HCT116 (cell line): Measurements from ENCODE around the gene NDUFS6. TPM values are rescaled to one million over a fixed set of nuclear protein-coding genes. Genes with fewer than 3 reads are reported as not detected.

ENCODE experiments used
- ATAC-seq: fragments of 200-7000 bp; cut with Tn5 transposase; 2 replicates; pipeline ENCODE4 v1.9.1; 2020; ENCODE audit warnings: mild to moderate bottlenecking, moderate library complexity
- BruUV-seq: library from RNA; stranded (reverse); fragments of 400-500 nt; replicated peaks from 2 replicates; lab custom pipeline; 2021; lab: Mats Ljungman, UMichigan
- CTCF ChIA-PET: fragments of 300-600 bp; sonication (Branson Sonifier 250); formaldehyde crosslinking; loops from one replicate; lab custom pipeline; 2021; ENCODE audit warnings: antibody characterized with exemption; lab: Charles Lee
- POLR2A ChIA-PET: fragments of 300-600, 350-600 bp; sonication (Branson Sonifier 250); formaldehyde crosslinking; loops from one replicate; lab custom pipeline; 2021; ENCODE audit warnings: antibody characterized with exemption; lab: Charles Lee
- RAD21 ChIA-PET, 2 experiments: fragments of 300-600 bp; sonication (Branson Sonifier 250); formaldehyde crosslinking; loops; one replicate each; lab custom pipeline; 2023; ENCODE audit warnings: low total read pairs in 2 of 2; ENCODE audit not compliant: uncharacterized antibody in 2 of 2, unreplicated experiment in 2 of 2, low non-redundant PET in 1 of 2; lab: Charles Lee
- DNase-seq: peaks from one replicate; pipeline ENCODE4 v3.0.0-alpha.2; 2010; ENCODE audit warnings: low read depth, low spot score
- H2AFZ ChIP-seq: fragments of 200-600 bp; shearing (Covaris generic), sonication (generic); 2 replicates; pipeline ENCODE4 v1.6.1; 2017; ENCODE audit warnings: low read depth, mixed run types, mixed read lengths, antibody characterized with exemption, low read length; ENCODE audit not compliant: poor library complexity, severe bottlenecking
- H3K27ac ChIP-seq: 2 replicates; pipeline ENCODE4 v1.5.1; 2012; ENCODE audit warnings: low read depth, low read length
- H3K27me3 ChIP-seq: fragments of 200-600 bp; sonication (generic); 2 replicates; pipeline ENCODE4 v1.6.1; 2016; ENCODE audit warnings: mixed run types, low read length, mixed read lengths; ENCODE audit not compliant: insufficient read depth
- H3K36me3 ChIP-seq, 2 experiments: fragments of 200-500 bp in 1 of 2; fragments of 200-600 bp in 1 of 2; sonication (Bioruptor generic) in 1 of 2; sonication (generic) in 1 of 2; 2 replicates each; pipeline versions ENCODE4 v1.5.1 to v1.6.1; 2014 to 2016; ENCODE audit warnings: low read length in 2 of 2, inconsistent platforms in 1 of 2, mixed read lengths in 1 of 2, mixed run types in 1 of 2; ENCODE audit not compliant: insufficient read depth in 2 of 2, control insufficient read depth in 1 of 2
- H3K4me1 ChIP-seq, 2 experiments: fragments of 200-600 bp in 1 of 2; sonication (generic) in 1 of 2; 2 replicates each; pipeline versions ENCODE4 v1.5.1 to v1.6.1; 2012 to 2017; ENCODE audit warnings: low read length in 2 of 2, inconsistent platforms in 1 of 2, mild to moderate bottlenecking in 1 of 2, mixed read lengths in 1 of 2, mixed run types in 1 of 2, moderate library complexity in 1 of 2; ENCODE audit not compliant: insufficient read depth in 2 of 2, control insufficient read depth in 1 of 2
- H3K4me2 ChIP-seq: fragments of 200-600 bp; sonication (generic); 2 replicates; pipeline ENCODE4 v1.6.1; 2017; ENCODE audit warnings: mixed run types, low read length, mixed read lengths
- H3K4me3 ChIP-seq, 2 experiments: fragments of 200-600 bp in 1 of 2; sonication (generic) in 1 of 2; replicated peaks in 1 of 2; 2 replicates each; pipeline ENCODE4 v1.5.1; 2011 to 2016; ENCODE audit warnings: low read length in 2 of 2, control low read depth in 1 of 2, low read depth in 1 of 2, mild to moderate bottlenecking in 1 of 2, mixed read lengths in 1 of 2, mixed run types in 1 of 2
- H3K79me2 ChIP-seq: fragments of 200-600 bp; sonication (generic); 2 replicates; pipeline ENCODE4 v1.6.1; 2017; ENCODE audit warnings: mild to moderate bottlenecking, mixed run types, low read length, moderate library complexity, mixed read lengths; ENCODE audit not compliant: insufficient read depth
- H3K9ac ChIP-seq: fragments of 200-600 bp; sonication (generic); 2 replicates; pipeline ENCODE4 v1.6.1; 2016; ENCODE audit warnings: low read length, mixed read lengths
- H3K9me2 ChIP-seq: fragments of 200-600 bp; sonication (generic), shearing (Covaris generic); 2 replicates; pipeline ENCODE4 v1.6.1; 2017; ENCODE audit warnings: mixed run types, mild to moderate bottlenecking, moderate library complexity; ENCODE audit not compliant: insufficient read depth
- H3K9me3 ChIP-seq, 2 experiments: fragments of 200-500 bp in 1 of 2; fragments of 200-600 bp in 1 of 2; sonication (Bioruptor generic) in 1 of 2; sonication (generic) in 1 of 2; 2 replicates each; pipeline ENCODE4 v1.6.1; 2014 to 2017; ENCODE audit warnings: low read length in 2 of 2, mixed read lengths in 2 of 2, inconsistent platforms in 1 of 2, low read depth in 1 of 2, mild to moderate bottlenecking in 1 of 2, mixed run types in 1 of 2, moderate library complexity in 1 of 2; ENCODE audit not compliant: control insufficient read depth in 1 of 2, insufficient read depth in 1 of 2
- H4K20me1 ChIP-seq: fragments of 200-600 bp; sonication (generic), shearing (Covaris generic); 2 replicates; pipeline ENCODE4 v1.6.1; 2017; ENCODE audit warnings: mixed run types, mild to moderate bottlenecking, moderate library complexity; ENCODE audit not compliant: insufficient read depth
- CBX3 ChIP-seq: IDR thresholded peaks from 2 replicates; pipeline ENCODE4 v1.6.1; 2012; ENCODE audit warnings: low read depth
- CTCF ChIP-seq, 3 experiments: fragments of 200-600 bp in 1 of 3; sonication (generic) in 1 of 3; IDR thresholded peaks in 2 of 3; conservative IDR thresholded peaks in 1 of 3; 2 replicates each; pipeline ENCODE4 v1.5.1; 2012 to 2017; ENCODE audit warnings: low read depth in 2 of 3, low read length in 2 of 3, antibody characterized with exemption in 1 of 3, borderline replicate concordance in 1 of 3, control low read depth in 1 of 3, mild to moderate bottlenecking in 1 of 3, mixed read lengths in 1 of 3, mixed run types in 1 of 3, moderate library complexity in 1 of 3; ENCODE audit not compliant: insufficient read depth in 1 of 3
- FOSL1 ChIP-seq: IDR thresholded peaks from 2 replicates; pipeline ENCODE4 v1.6.1; 2012; ENCODE audit warnings: low read depth
- MAX ChIP-seq: IDR thresholded peaks from 2 replicates; pipeline ENCODE4 v1.6.1; 2012
- POLR2A ChIP-seq: IDR thresholded peaks from 2 replicates; pipeline ENCODE4 v1.7.0; 2011; ENCODE audit warnings: borderline replicate concordance; ENCODE audit not compliant: insufficient read depth, insufficient read length; ENCODE audit errors: extremely low read depth
- POLR2AphosphoS5 ChIP-seq: IDR thresholded peaks from 2 replicates; pipeline ENCODE4 v1.6.1; 2011; ENCODE audit warnings: mild to moderate bottlenecking, low read depth, low read length, moderate library complexity
- RAD21 ChIP-seq: IDR thresholded peaks from 2 replicates; pipeline ENCODE4 v1.6.1; 2012; ENCODE audit warnings: low read depth, mild to moderate bottlenecking
- SIN3A ChIP-seq: IDR thresholded peaks from 2 replicates; pipeline ENCODE4 v1.6.1; 2012; ENCODE audit warnings: low read depth
- SP1 ChIP-seq: IDR thresholded peaks from 2 replicates; pipeline ENCODE4 v1.6.1; 2012; ENCODE audit warnings: low read depth
- YY1 ChIP-seq: IDR thresholded peaks from 2 replicates; pipeline ENCODE4 v1.6.1; 2011; ENCODE audit warnings: low read length, low read depth, moderate library complexity, mild to moderate bottlenecking; ENCODE audit not compliant: insufficient replicate concordance; ENCODE audit errors: extremely low read depth
- ZFX ChIP-seq: fragments of 450-650 bp; IDR thresholded peaks from 2 replicates; pipeline ENCODE4 v1.6.1; 2017
- ZNF274 ChIP-seq: fragments of 200-500 bp; sonication (Bioruptor generic); IDR thresholded peaks from 2 replicates; pipeline ENCODE4 v1.6.1; 2014; ENCODE audit warnings: mild to moderate bottlenecking, low read depth, low read length, inconsistent platforms
- intact Hi-C: fragments of 100-400 bp; cut with micrococcal nuclease; formaldehyde crosslinking; loops from 2 replicates; pipeline ENCODE4 v1.10.0; 2022
- total RNA-seq: library from RNA; stranded (reverse); gene quantifications from one replicate; pipeline ENCODE4 v1.2.1, GENCODE V29; 2021; ENCODE audit not compliant: unreplicated experiment
- TF ChIP-seq, protein P1 (sequence below): IDR thresholded peaks from 2 replicates; pipeline ENCODE4 v1.6.1; 2012; ENCODE audit warnings: low read depth
- TF ChIP-seq, protein P2 (sequence below): IDR thresholded peaks from 2 replicates; pipeline ENCODE4 v1.6.1; 2011; ENCODE audit warnings: mild to moderate bottlenecking, low read length, moderate library complexity; ENCODE audit not compliant: insufficient replicate concordance; ENCODE audit errors: extremely low read depth

The NDUFS6 gene
- total RNA-seq, 1 experiment from 2014 or later = 43.8 TPM

DNA sequence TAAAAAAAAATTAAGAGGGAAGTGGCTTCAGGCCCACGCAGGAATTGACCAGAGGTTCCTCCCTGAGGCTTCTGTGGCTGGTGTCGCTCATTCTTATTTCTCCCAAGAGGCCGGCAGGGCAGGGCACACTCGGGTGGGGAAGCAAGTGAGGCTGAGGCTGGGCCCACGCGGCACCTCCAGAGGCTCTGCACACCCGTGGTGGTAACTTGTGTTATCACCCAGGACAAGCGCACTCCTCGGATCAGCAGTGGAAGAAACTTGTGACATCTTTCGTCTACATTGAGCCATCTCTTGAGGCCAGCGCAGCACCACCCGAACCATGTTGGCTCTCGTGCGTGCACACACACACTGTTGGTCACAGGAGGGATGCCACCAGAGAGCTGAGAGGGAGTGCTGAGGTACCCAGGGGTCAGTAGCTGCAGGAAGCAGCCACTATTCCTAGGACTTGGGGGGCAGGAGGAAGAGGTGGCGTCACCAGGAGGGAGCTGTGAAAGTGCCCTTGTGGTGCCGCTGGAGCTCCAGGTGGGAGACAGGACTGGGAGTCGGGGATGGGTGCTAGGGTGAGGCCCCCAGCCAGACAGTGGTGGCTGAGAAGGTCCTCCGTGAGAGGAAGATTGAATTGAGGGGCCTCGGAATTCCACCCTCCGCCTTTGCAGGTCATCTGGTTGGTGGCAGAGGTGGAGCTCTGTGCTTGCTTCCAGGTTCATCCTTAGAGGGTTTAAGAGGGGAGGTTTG lies 6.4 kb downstream of the NDUFS6 start:
- CTCF ChIA-PET = no interaction called here
- H3K36me3 ChIP-seq = peaks cover 67 to 86% of the 10 kb centered on the region in 2 experiments

More for the DNA sequence above, 6.4 kb downstream of the NDUFS6 start:
- H3K9me2 ChIP-seq = no peaks in the 10 kb centered on the region
- ChIA-PET POLR2A (no interaction called here), RAD21 (no interaction called here)
- intact Hi-C loops = loop anchor here (10.0 kb wide), 1 partner anchor 127 kb away; no protein-coding TSS in a partner anchor
- H3K4me1 ChIP-seq = peaks cover 0 to 2% of the 10 kb centered on the region in 2 experiments; a peak in 1 of 4 replicates
- BruUV-seq = no TSS peak
- H3K9ac ChIP-seq = no peak overlapping the region
- H4K20me1 ChIP-seq = no peaks in the 10 kb centered on the region
- no peaks in the 10 kb centered on the region for H3K27me3 ChIP-seq
- ATAC-seq (no peak), DNase-seq (no peak)
- no peak overlapping the region for H3K27ac ChIP-seq
- no peak overlapping the region for H2AFZ ChIP-seq
- H3K79me2 ChIP-seq = peaks cover 100% of the 10 kb centered on the region
- TF ChIP-seq POLR2A = no peak
- TF ChIP-seq, protein P1, sequence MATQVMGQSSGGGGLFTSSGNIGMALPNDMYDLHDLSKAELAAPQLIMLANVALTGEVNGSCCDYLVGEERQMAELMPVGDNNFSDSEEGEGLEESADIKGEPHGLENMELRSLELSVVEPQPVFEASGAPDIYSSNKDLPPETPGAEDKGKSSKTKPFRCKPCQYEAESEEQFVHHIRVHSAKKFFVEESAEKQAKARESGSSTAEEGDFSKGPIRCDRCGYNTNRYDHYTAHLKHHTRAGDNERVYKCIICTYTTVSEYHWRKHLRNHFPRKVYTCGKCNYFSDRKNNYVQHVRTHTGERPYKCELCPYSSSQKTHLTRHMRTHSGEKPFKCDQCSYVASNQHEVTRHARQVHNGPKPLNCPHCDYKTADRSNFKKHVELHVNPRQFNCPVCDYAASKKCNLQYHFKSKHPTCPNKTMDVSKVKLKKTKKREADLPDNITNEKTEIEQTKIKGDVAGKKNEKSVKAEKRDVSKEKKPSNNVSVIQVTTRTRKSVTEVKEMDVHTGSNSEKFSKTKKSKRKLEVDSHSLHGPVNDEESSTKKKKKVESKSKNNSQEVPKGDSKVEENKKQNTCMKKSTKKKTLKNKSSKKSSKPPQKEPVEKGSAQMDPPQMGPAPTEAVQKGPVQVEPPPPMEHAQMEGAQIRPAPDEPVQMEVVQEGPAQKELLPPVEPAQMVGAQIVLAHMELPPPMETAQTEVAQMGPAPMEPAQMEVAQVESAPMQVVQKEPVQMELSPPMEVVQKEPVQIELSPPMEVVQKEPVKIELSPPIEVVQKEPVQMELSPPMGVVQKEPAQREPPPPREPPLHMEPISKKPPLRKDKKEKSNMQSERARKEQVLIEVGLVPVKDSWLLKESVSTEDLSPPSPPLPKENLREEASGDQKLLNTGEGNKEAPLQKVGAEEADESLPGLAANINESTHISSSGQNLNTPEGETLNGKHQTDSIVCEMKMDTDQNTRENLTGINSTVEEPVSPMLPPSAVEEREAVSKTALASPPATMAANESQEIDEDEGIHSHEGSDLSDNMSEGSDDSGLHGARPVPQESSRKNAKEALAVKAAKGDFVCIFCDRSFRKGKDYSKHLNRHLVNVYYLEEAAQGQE = no peak
- TF ChIP-seq POLR2AphosphoS5 = no peak
- no peak for TF ChIP-seq ZNF274
- no peak for TF ChIP-seq MAX
- no peak for TF ChIP-seq YY1
- TF ChIP-seq FOSL1 = no peak
- TF ChIP-seq SP1 = no peak
- no peak for TF ChIP-seq CTCF (IDR thresholded peaks at IDR 0.05 in 2 of 3, conservative IDR thresholded peaks at IDR 0.05 in 1 of 3; ENCODE audit: borderline replicate concordance in 1 of 3, insufficient read depth in 1 of 3, low read depth in 2 of 3, low read length in 2 of 3)
- TF ChIP-seq CBX3 = no peak
- no peak for TF ChIP-seq SIN3A
- TF ChIP-seq ZFX = no peak
- TF ChIP-seq, protein P2, sequence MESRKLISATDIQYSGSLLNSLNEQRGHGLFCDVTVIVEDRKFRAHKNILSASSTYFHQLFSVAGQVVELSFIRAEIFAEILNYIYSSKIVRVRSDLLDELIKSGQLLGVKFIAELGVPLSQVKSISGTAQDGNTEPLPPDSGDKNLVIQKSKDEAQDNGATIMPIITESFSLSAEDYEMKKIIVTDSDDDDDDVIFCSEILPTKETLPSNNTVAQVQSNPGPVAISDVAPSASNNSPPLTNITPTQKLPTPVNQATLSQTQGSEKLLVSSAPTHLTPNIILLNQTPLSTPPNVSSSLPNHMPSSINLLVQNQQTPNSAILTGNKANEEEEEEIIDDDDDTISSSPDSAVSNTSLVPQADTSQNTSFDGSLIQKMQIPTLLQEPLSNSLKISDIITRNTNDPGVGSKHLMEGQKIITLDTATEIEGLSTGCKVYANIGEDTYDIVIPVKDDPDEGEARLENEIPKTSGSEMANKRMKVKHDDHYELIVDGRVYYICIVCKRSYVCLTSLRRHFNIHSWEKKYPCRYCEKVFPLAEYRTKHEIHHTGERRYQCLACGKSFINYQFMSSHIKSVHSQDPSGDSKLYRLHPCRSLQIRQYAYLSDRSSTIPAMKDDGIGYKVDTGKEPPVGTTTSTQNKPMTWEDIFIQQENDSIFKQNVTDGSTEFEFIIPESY = no peak
- no peak for TF ChIP-seq RAD21
- TF ChIP-seq, all 23 proteins: peak for 0
- Histone ChIP-seq H3K4me2 (no peak overlapping the region), H3K9me3 (no peaks in the 10 kb centered on the region), H3K4me3 (no peak overlapping the region)
